IMR-90 (cell line): ENCODE results near the gene IFTAP. TPM values are rescaled to one million over a fixed set of nuclear protein-coding genes. Genes with fewer than 3 reads are reported as not detected.

Source experiments
- ATAC-seq: fragments of 200-7000 bp; cut with Tn5 transposase; 2 replicates; pipeline ENCODE4 v1.9.1; 2020; ENCODE audit warnings: low read depth, mild to moderate bottlenecking, moderate library complexity
- BruUV-seq: library from RNA; stranded (reverse); fragments of 400-500 nt; replicated peaks from 2 replicates; lab custom pipeline; 2021; lab: Mats Ljungman, UMichigan
- CTCF ChIA-PET: fragments of 300-600 bp; formaldehyde crosslinking; extraction: SDS; loops from one replicate; lab custom pipeline; 2021; ENCODE audit warnings: antibody characterized with exemption; lab: Yijun Ruan, JAX
- POLR2A ChIA-PET: fragments of 300-600 bp; sonication (Branson Sonifier 250); formaldehyde crosslinking; loops from one replicate; lab custom pipeline; 2022; ENCODE audit warnings: antibody characterized with exemption; ENCODE audit not compliant: unreplicated experiment; lab: Charles Lee
- DNase-seq: peaks from one replicate; pipeline ENCODE4 v3.0.0; 2013
- H2AFZ ChIP-seq: replicated peaks from 2 replicates; pipeline ENCODE3; 2013; ENCODE audit warnings: low read length, mild to moderate bottlenecking; ENCODE audit not compliant: poor library complexity
- H2AK5ac ChIP-seq: 2 replicates; pipeline ENCODE4 v1.6.1; 2013; ENCODE audit warnings: low read depth, low read length, inconsistent platforms
- H2AK9ac ChIP-seq: replicated peaks from 2 replicates; pipeline ENCODE3; 2013; ENCODE audit warnings: mild to moderate bottlenecking, low read depth, low read length, moderate library complexity; ENCODE audit not compliant: poor library complexity
- H2BK120ac ChIP-seq: 2 replicates; pipeline ENCODE4 v1.6.1; 2013; ENCODE audit warnings: low read depth, low read length, inconsistent platforms
- H2BK15ac ChIP-seq: 3 replicates; pipeline ENCODE4 v1.6.1; 2013; ENCODE audit warnings: low read depth, low read length, inconsistent platforms
- H2BK20ac ChIP-seq: 2 replicates; pipeline ENCODE4 v1.6.1; 2013; ENCODE audit warnings: low read depth, mild to moderate bottlenecking, inconsistent platforms, low read length, moderate library complexity
- H2BK5ac ChIP-seq: 2 replicates; pipeline ENCODE4 v1.6.1; 2013; ENCODE audit warnings: mild to moderate bottlenecking, low read depth, low read length, inconsistent platforms; ENCODE audit not compliant: poor library complexity, severe bottlenecking
- H3K14ac ChIP-seq: replicated peaks from 2 replicates; pipeline ENCODE4 v1.6.1; 2013; ENCODE audit warnings: low read depth, low read length, inconsistent platforms
- H3K18ac ChIP-seq: 2 replicates; pipeline ENCODE4 v1.6.1; 2013; ENCODE audit warnings: low read depth, low read length, control low read depth
- H3K23ac ChIP-seq: 2 replicates; pipeline ENCODE4 v1.6.1; 2013; ENCODE audit warnings: low read depth, low read length, inconsistent platforms
- H3K27ac ChIP-seq: 2 replicates; pipeline ENCODE4 v1.5.1; 2013; ENCODE audit warnings: mild to moderate bottlenecking, control low read depth, low read length; ENCODE audit not compliant: insufficient read depth
- H3K27me3 ChIP-seq: 2 replicates; pipeline ENCODE4 v1.6.1; 2013; ENCODE audit warnings: low read length; ENCODE audit not compliant: control insufficient read depth, insufficient read depth
- H3K36me3 ChIP-seq: 2 replicates; pipeline ENCODE4 v1.6.1; 2013; ENCODE audit warnings: low read length, mixed read lengths; ENCODE audit not compliant: control insufficient read depth, insufficient read depth
- H3K4ac ChIP-seq: 2 replicates; pipeline ENCODE4 v1.6.1; 2013; ENCODE audit warnings: low read depth, low read length, inconsistent platforms
- H3K4me1 ChIP-seq: 2 replicates; pipeline ENCODE4 v1.6.1; 2013; ENCODE audit warnings: low read length, mixed read lengths; ENCODE audit not compliant: control insufficient read depth, insufficient read depth
- H3K4me2 ChIP-seq: 2 replicates; pipeline ENCODE4 v1.6.1; 2013; ENCODE audit warnings: low read depth, mild to moderate bottlenecking, control low read depth, low read length, moderate library complexity
- H3K4me3 ChIP-seq: 2 replicates; pipeline ENCODE4 v1.5.1; 2013; ENCODE audit warnings: low read depth, mild to moderate bottlenecking, control low read depth, low read length, moderate library complexity; ENCODE audit not compliant: insufficient read depth
- H3K56ac ChIP-seq: 2 replicates; pipeline ENCODE4 v1.6.1; 2013; ENCODE audit warnings: low read length, inconsistent platforms; ENCODE audit not compliant: insufficient read depth; ENCODE audit errors: extremely low read depth
- H3K79me1 ChIP-seq, 2 experiments: 2 replicates each; pipeline ENCODE4 v1.6.1; 2013; ENCODE audit warnings: low read length in 2 of 2, inconsistent platforms in 1 of 2, low read depth in 1 of 2
- H3K9ac ChIP-seq: 2 replicates; pipeline ENCODE4 v1.6.1; 2013; ENCODE audit warnings: low read depth, low read length, control low read depth
- H3K9me1 ChIP-seq: 2 replicates; pipeline ENCODE4 v1.6.1; 2013; ENCODE audit warnings: low read length, inconsistent platforms; ENCODE audit not compliant: insufficient read depth
- H3K9me3 ChIP-seq: 2 replicates; pipeline ENCODE4 v1.6.1; 2013; ENCODE audit warnings: low read length; ENCODE audit not compliant: control insufficient read depth, insufficient read depth
- H4K20me1 ChIP-seq: 2 replicates; pipeline ENCODE4 v1.6.1; 2013; ENCODE audit warnings: low read length, inconsistent platforms; ENCODE audit not compliant: insufficient read depth
- H4K5ac ChIP-seq: 2 replicates; pipeline ENCODE4 v1.6.1; 2013; ENCODE audit warnings: mild to moderate bottlenecking, low read depth, low read length, control low read depth
- H4K8ac ChIP-seq, 2 experiments: 2 replicates each; pipeline ENCODE4 v1.6.1; 2013; ENCODE audit warnings: low read depth in 2 of 2, low read length in 2 of 2, control low read depth in 1 of 2, inconsistent platforms in 1 of 2
- H4K91ac ChIP-seq: 2 replicates; pipeline ENCODE4 v1.6.1; 2013; ENCODE audit warnings: low read depth, low read length, inconsistent platforms; ENCODE audit not compliant: insufficient read depth
- BHLHE40 ChIP-seq: fragments of 150-350 bp; IDR thresholded peaks from 2 replicates; pipeline ENCODE4 v1.6.1; 2016; ENCODE audit warnings: mild to moderate bottlenecking, low read depth, low read length
- CEBPB ChIP-seq: IDR thresholded peaks from 2 replicates; pipeline ENCODE4 v1.6.1; 2012; ENCODE audit warnings: low read depth, low read length, improper control_type of control experiment
- CHD1 ChIP-seq: IDR thresholded peaks from 2 replicates; pipeline ENCODE4 v1.6.1; 2012; ENCODE audit warnings: low read depth, low read length, improper control_type of control experiment
- ELK1 ChIP-seq: fragments of 150-350 bp; IDR thresholded peaks from 2 replicates; pipeline ENCODE4 v1.6.1; 2016; ENCODE audit warnings: low read depth, mild to moderate bottlenecking, low read length, moderate library complexity, borderline replicate concordance
- FOS ChIP-seq: fragments of 150-350 bp; IDR thresholded peaks from 2 replicates; pipeline ENCODE4 v1.6.1; 2016; ENCODE audit warnings: low read depth, low read length
- MAFK ChIP-seq: IDR thresholded peaks from 2 replicates; pipeline ENCODE4 v1.6.1; 2012; ENCODE audit warnings: low read depth, low read length, improper control_type of control experiment
- MAZ ChIP-seq: IDR thresholded peaks from 2 replicates; pipeline ENCODE4 v1.6.1; 2012; ENCODE audit warnings: low read depth, mild to moderate bottlenecking, low read length, improper control_type of control experiment, moderate library complexity, borderline replicate concordance
- MXI1 ChIP-seq: IDR thresholded peaks from 2 replicates; pipeline ENCODE4 v1.6.1; 2012; ENCODE audit warnings: low read depth, mild to moderate bottlenecking, low read length, moderate library complexity, borderline replicate concordance
- NFE2L2 ChIP-seq: fragments of 150-350 bp; IDR thresholded peaks from 2 replicates; pipeline ENCODE4 v1.6.1; 2016; ENCODE audit warnings: low read depth, mild to moderate bottlenecking, low read length
- POLR2A ChIP-seq: IDR thresholded peaks from 2 replicates; pipeline ENCODE4 v1.6.1; 2012; ENCODE audit warnings: mild to moderate bottlenecking, low read depth, low read length
- RAD21 ChIP-seq: IDR thresholded peaks from 2 replicates; pipeline ENCODE4 v1.6.1; 2012; ENCODE audit warnings: low read length, improper control_type of control experiment
- RCOR1 ChIP-seq: IDR thresholded peaks from 2 replicates; pipeline ENCODE4 v1.6.1; 2012; ENCODE audit warnings: mild to moderate bottlenecking, low read length, improper control_type of control experiment; ENCODE audit not compliant: insufficient replicate concordance
- RFX5 ChIP-seq: IDR thresholded peaks from 2 replicates; pipeline ENCODE4 v1.8.0; 2012; ENCODE audit warnings: low read depth, mild to moderate bottlenecking, low read length, moderate library complexity
- SMC3 ChIP-seq: fragments of 150-350 bp; IDR thresholded peaks from 2 replicates; pipeline ENCODE4 v1.6.1; 2016; ENCODE audit warnings: low read depth, mild to moderate bottlenecking, antibody characterized with exemption, low read length, moderate library complexity
- whole genome bisulfite sequencing, 2 experiments: methylation state at CpG; one replicate each; pipeline versions ENCODE4 v1.1.5 to v1.1.7; 2013; ENCODE audit warnings: missing lambda C conversion rate in 2 of 2; ENCODE audit not compliant: insufficient read length in 1 of 2; ENCODE audit errors: extremely low coverage in 2 of 2; 5-methylcytosine and 5-hydroxymethylcytosine counted together
- dilution Hi-C: fragments of 300-500 bp; cut with HindIII; formaldehyde crosslinking; loops from one replicate; pipeline ENCODE4 v1.14.3; 2018; ENCODE audit warnings: low sequenced_read_pairs; ENCODE audit not compliant: unreplicated experiment
- in situ Hi-C: fragments of 300-500 bp; cut with MboI; formaldehyde crosslinking; loops from 3 replicates; pipeline ENCODE4 v1.14.3; 2019; ENCODE audit warnings: low sequenced_read_pairs, inconsistent platforms, mixed read lengths
- intact Hi-C: fragments of 100-400 bp; cut with micrococcal nuclease; formaldehyde crosslinking; loops from 2 replicates; pipeline ENCODE4 v1.10.0; 2022
- polyA plus RNA-seq, 3 experiments: library from polyadenylated mRNA; depleted of rRNA; stranded (reverse); fragments of >200 nt; gene quantifications; 2 replicates each; pipeline ENCODE4 v1.2.3, GENCODE V29; 2012; ENCODE audit warnings: low replicate concordance in 1 of 3
- total RNA-seq: library from RNA; depleted of rRNA; stranded (reverse); fragments of >200 nt; gene quantifications from 2 replicates; pipeline ENCODE4 v1.2.3, GENCODE V29; 2012
- TF ChIP-seq, protein P1 (sequence below): fragments of 150-350 bp; IDR thresholded peaks from 2 replicates; pipeline ENCODE4 v1.6.1; 2017; ENCODE audit warnings: mild to moderate bottlenecking, antibody characterized with exemption, low read length, low read depth
- TF ChIP-seq, protein P2 (sequence below): conservative IDR thresholded peaks from 2 replicates; pipeline ENCODE4 v1.5.1; 2012; ENCODE audit warnings: mild to moderate bottlenecking, low read depth, low read length, improper control_type of control experiment

IFTAP gene
- total and polyA plus RNA-seq, 2 of the 4 experiments (the other 2 are of a cell fraction): 15.8 to 28.5 TPM

- no peak overlapping the region for H2BK15ac ChIP-seq
- no peak overlapping the region for H3K18ac ChIP-seq
- no peak overlapping the region for H3K23ac ChIP-seq
- ATAC-seq (no peak), DNase-seq (no peak)
- no peaks in the 10 kb centered on the region for H3K9me3 ChIP-seq
- no peak overlapping the region for H2AFZ ChIP-seq
- H3K36me3 ChIP-seq: no peaks in the 10 kb centered on the region
- dilution Hi-C loops (no loop called here), in situ Hi-C loops (no loop called here), intact Hi-C loops (loop anchor here (5.0 kb wide), 1 partner anchor 34 kb away; no protein-coding TSS in a partner anchor)
- no peak overlapping the region for H3K56ac ChIP-seq
- H2BK5ac ChIP-seq: no peak overlapping the region
- H3K9me1 ChIP-seq: no peaks in the 10 kb centered on the region
- BruUV-seq: no TSS peak
- POLR2A ChIA-PET: no interaction called here
- CTCF ChIA-PET: interaction anchor here (0.6 to 0.7 kb wide), 2 partner anchors 12 to 42 kb away, joined by 3 read pairs; no protein-coding TSS in a partner anchor
- no peak overlapping the region for H2BK20ac ChIP-seq
- H3K4ac ChIP-seq: no peak overlapping the region
- no peak overlapping the region for H2AK9ac ChIP-seq
- no peak overlapping the region for H4K8ac ChIP-seq
- no peak overlapping the region for H3K4me3 ChIP-seq
- no peak for TF ChIP-seq ELK1
- TF ChIP-seq FOS: no peak
- no peak for TF ChIP-seq SMC3
- TF ChIP-seq CHD1: no peak
- TF ChIP-seq MAZ: no peak
- TF ChIP-seq RFX5: no peak
- TF ChIP-seq RCOR1: no peak
- no peak for TF ChIP-seq MAFK
- no peak for TF ChIP-seq NFE2L2
- no peak for TF ChIP-seq CEBPB
- TF ChIP-seq, protein P1, sequence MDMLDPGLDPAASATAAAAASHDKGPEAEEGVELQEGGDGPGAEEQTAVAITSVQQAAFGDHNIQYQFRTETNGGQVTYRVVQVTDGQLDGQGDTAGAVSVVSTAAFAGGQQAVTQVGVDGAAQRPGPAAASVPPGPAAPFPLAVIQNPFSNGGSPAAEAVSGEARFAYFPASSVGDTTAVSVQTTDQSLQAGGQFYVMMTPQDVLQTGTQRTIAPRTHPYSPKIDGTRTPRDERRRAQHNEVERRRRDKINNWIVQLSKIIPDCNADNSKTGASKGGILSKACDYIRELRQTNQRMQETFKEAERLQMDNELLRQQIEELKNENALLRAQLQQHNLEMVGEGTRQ: no peak
- no peak for TF ChIP-seq POLR2A
- no peak for TF ChIP-seq MXI1
- TF ChIP-seq RAD21: no peak
- TF ChIP-seq, protein P2, sequence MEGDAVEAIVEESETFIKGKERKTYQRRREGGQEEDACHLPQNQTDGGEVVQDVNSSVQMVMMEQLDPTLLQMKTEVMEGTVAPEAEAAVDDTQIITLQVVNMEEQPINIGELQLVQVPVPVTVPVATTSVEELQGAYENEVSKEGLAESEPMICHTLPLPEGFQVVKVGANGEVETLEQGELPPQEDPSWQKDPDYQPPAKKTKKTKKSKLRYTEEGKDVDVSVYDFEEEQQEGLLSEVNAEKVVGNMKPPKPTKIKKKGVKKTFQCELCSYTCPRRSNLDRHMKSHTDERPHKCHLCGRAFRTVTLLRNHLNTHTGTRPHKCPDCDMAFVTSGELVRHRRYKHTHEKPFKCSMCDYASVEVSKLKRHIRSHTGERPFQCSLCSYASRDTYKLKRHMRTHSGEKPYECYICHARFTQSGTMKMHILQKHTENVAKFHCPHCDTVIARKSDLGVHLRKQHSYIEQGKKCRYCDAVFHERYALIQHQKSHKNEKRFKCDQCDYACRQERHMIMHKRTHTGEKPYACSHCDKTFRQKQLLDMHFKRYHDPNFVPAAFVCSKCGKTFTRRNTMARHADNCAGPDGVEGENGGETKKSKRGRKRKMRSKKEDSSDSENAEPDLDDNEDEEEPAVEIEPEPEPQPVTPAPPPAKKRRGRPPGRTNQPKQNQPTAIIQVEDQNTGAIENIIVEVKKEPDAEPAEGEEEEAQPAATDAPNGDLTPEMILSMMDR: no peak
- no peak for TF ChIP-seq BHLHE40
- H4K5ac ChIP-seq: no peak overlapping the region
- no peak overlapping the region for H3K4me2 ChIP-seq
- H4K20me1 ChIP-seq: no peaks in the 10 kb centered on the region
- H3K27ac ChIP-seq: no peak overlapping the region
- no peak overlapping the region for H2BK120ac ChIP-seq
- H3K27me3 ChIP-seq: no peaks in the 10 kb centered on the region; the same call in 1 of the 2 replicates
- H3K14ac ChIP-seq: no peak overlapping the region
- no peak overlapping the region for H2AK5ac ChIP-seq
- no CpG with 5 or more reads among the region's 1 CpG for WGBS, 2 experiments
- H3K9ac ChIP-seq: no peak overlapping the region
- no peaks in the 10 kb centered on the region for H3K79me1 ChIP-seq
- H3K4me1 ChIP-seq: no peaks in the 10 kb centered on the region
- no peak overlapping the region for H4K91ac ChIP-seq
Measured at GRCh38 chr11:36588099-36588498, 6.2 kb upstream of the IFTAP start.
